ENCODE data around the gene NDUFB2. TPM values are rescaled to one million over a fixed set of nuclear protein-coding genes. Genes with fewer than 3 reads are reported as not detected.
A peak's percentile ranks its signal among the peaks of the same experiment; 100 is the strongest.

NDUFB2 gene
- total RNA-seq, 1 donor from 2014 or later = 326 TPM

DNA sequence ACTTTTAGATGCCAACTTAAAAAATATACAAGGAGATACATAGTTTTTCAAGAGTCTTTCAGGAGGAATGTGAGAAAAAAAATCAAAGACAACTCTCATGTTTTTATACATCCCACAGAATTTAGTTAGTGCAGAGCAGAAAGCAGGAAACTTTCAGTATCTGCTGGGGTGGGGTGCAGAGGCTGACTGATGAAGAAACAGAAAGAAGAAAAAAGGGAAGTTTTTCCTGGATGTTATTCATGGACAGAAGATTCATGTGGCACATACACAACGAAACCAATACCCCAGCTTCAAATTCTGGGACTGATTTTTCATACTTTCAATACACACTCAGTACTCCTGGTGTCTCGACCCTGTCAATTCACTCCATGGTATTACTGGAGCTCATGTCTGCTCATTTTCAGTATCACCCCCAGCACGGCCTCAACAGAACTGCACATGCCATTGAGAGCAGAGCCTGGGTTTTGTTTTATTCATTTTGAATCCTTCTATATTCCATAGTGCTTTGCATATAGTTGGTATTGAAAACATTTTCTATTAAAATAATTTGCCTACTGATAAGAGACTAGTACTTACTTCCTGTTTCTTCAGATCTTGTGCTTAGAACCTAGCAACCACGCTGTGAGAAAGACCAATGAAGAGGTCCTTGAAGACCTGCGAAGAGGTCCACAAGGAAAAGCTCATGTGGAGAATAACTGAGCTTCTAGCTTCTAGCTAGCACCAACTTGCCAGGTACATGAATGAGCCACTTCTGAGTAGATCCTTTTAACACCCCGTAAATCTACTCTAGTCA, 49.0 kb downstream of the NDUFB2 start:
- Mint-ChIP-seq H3K9me3 (ENCODE audit: unreplicated experiment) (no peaks in the 10 kb centered on the region), H3K4me3 (ENCODE audit: unreplicated experiment) (no peak overlapping the region), H3K36me3 (ENCODE audit: low read depth, unreplicated experiment) (no peaks in the 10 kb centered on the region), H3K27ac (ENCODE audit: unreplicated experiment) (no peak overlapping the region), H3K27me3 (ENCODE audit: unreplicated experiment) (no peaks in the 10 kb centered on the region), H3K4me1 (ENCODE audit: unreplicated experiment) (no peaks in the 10 kb centered on the region)
- TF ChIP-seq, protein P1, sequence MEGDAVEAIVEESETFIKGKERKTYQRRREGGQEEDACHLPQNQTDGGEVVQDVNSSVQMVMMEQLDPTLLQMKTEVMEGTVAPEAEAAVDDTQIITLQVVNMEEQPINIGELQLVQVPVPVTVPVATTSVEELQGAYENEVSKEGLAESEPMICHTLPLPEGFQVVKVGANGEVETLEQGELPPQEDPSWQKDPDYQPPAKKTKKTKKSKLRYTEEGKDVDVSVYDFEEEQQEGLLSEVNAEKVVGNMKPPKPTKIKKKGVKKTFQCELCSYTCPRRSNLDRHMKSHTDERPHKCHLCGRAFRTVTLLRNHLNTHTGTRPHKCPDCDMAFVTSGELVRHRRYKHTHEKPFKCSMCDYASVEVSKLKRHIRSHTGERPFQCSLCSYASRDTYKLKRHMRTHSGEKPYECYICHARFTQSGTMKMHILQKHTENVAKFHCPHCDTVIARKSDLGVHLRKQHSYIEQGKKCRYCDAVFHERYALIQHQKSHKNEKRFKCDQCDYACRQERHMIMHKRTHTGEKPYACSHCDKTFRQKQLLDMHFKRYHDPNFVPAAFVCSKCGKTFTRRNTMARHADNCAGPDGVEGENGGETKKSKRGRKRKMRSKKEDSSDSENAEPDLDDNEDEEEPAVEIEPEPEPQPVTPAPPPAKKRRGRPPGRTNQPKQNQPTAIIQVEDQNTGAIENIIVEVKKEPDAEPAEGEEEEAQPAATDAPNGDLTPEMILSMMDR (IDR thresholded peaks at IDR 0.05; ENCODE audit: unreplicated experiment) = no peak
- no peak for DNase-seq (ENCODE audit: low spot score)

DNA sequence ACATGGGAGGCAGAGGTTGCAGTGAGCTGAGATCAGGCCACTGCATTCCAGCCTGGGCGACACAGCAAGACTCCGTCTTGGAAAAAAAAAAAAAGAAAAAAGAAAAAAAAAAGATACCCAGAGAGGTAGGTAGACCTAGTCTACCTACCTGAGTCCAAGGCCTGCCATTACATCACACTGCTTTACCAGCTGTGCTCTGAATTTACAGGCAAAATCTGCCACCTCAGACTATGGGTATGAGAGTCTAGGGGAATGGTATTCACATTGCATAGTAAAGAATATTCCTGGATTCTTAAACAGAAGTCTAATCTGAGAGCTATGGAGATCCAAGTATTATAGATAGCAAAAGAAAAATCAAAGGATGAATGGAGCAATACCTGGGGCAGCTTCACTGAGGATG, 50.2 kb downstream of the NDUFB2 start:
- Mint-ChIP-seq H3K36me3 (ENCODE audit: low read depth, unreplicated experiment) (no peaks in the 10 kb centered on the region), H3K27me3 (ENCODE audit: unreplicated experiment) (no peaks in the 10 kb centered on the region), H3K4me3 (ENCODE audit: unreplicated experiment) (peak overlapping the region; percentile 49), H3K27ac (ENCODE audit: unreplicated experiment) (no peak overlapping the region), H3K9me3 (ENCODE audit: unreplicated experiment) (no peaks in the 10 kb centered on the region), H3K4me1 (ENCODE audit: unreplicated experiment) (no peaks in the 10 kb centered on the region)
- TF ChIP-seq, protein P1 (IDR thresholded peaks at IDR 0.05; ENCODE audit: unreplicated experiment) = no peak
- DNase-seq (ENCODE audit: low spot score) = no peak

DNA sequence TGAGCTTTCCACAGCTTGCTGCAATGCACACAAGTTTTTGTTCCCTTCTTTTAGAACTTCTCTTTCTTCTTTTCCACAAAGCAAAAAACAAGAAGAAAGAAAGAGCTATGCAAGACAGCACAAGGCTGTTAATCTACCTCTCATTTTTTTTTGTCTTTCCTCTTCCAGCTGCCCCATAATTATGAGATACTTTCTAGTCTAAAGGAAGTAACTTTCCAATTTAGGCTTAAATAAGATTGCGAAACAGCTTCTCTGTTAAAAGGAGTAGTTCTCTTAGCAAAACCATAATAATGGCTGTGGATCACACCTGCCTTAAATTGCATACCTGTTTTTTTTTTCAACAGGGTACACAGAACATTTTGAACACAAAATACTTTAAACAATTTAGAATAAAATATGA, 56.0 kb downstream of the NDUFB2 start:
- Mint-ChIP-seq H3K36me3 (ENCODE audit: low read depth, unreplicated experiment) (no peaks in the 10 kb centered on the region), H3K27me3 (ENCODE audit: unreplicated experiment) (no peaks in the 10 kb centered on the region), H3K27ac (ENCODE audit: unreplicated experiment) (no peak overlapping the region), H3K4me1 (ENCODE audit: unreplicated experiment) (no peaks in the 10 kb centered on the region), H3K9me3 (ENCODE audit: unreplicated experiment) (no peaks in the 10 kb centered on the region), H3K4me3 (ENCODE audit: unreplicated experiment) (no peak overlapping the region)
- TF ChIP-seq, protein P1 (IDR thresholded peaks at IDR 0.05; ENCODE audit: unreplicated experiment) = no peak
- no peak for DNase-seq (ENCODE audit: low spot score)

DNA sequence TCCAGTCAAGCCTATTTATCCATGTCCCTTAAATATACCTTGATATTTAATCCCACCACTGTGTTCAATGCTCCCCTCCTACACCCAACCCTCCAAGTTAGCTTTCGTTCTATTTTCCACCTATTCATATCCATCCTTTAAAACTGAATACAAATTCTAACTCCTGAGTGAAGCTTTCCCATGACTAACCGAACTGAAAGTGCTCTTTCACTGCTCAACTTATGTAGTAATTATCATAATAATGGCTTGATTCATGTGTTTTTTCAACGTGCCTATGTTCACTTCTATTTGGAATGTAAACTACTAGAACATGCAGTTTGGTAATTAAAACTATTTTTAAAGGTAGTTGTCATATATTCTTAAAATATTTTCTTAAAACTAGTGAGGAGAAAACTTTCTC, 58.0 kb downstream of the NDUFB2 start:
- H3K27me3 Mint-ChIP-seq (ENCODE audit: unreplicated experiment) = no peaks in the 10 kb centered on the region
- H3K4me1 Mint-ChIP-seq (ENCODE audit: unreplicated experiment) = no peaks in the 10 kb centered on the region
- H3K36me3 Mint-ChIP-seq (ENCODE audit: low read depth, unreplicated experiment) = peaks cover 2% of the 10 kb centered on the region
- H3K4me3 Mint-ChIP-seq (ENCODE audit: unreplicated experiment) = no peak overlapping the region
- TF ChIP-seq, protein P1 (IDR thresholded peaks at IDR 0.05; ENCODE audit: unreplicated experiment) = no peak
- no peaks in the 10 kb centered on the region for H3K9me3 Mint-ChIP-seq (ENCODE audit: unreplicated experiment)
- DNase-seq (ENCODE audit: low spot score) = no peak
- no peak overlapping the region for H3K27ac Mint-ChIP-seq (ENCODE audit: unreplicated experiment)

Other genes with a start within 250 kb of the NDUFB2 start
- gene MKRN1, start 217.2 kb upstream of the NDUFB2 start, total RNA-seq (ENCODE audit: unreplicated experiment) = 79.9 TPM
- 41.0 TPM for gene DENND2A, start 55.9 kb upstream of the NDUFB2 start, total RNA-seq (ENCODE audit: unreplicated experiment)
- gene ADCK2, start 23.8 kb upstream of the NDUFB2 start, total RNA-seq (ENCODE audit: unreplicated experiment) = 37.6 TPM
- 28.4 TPM for gene BRAF, start 228.2 kb downstream of the NDUFB2 start, total RNA-seq (ENCODE audit: unreplicated experiment)